ENCODE measurements around the gene GPX6. TPM values are rescaled to one million over a fixed set of nuclear protein-coding genes. Genes with fewer than 3 reads are reported as not detected.
"Not testable (repeated sequence)": the region's sequence is repeated elsewhere in the genome, so short reads cannot be mapped to it uniquely, and the experiment has no call there.

Gene GPX6
- total RNA-seq, 4 donors from 2014 or later = not detected

GRCh38 chr6:28553986-28554881, 38.6 kb upstream of the GPX6 start:
- Histone ChIP-seq H3K4me1 (no peaks in the 10 kb centered on the region), H3K4me3 (no peak overlapping the region), H3K36me3 (no peaks in the 10 kb centered on the region), H3K9me3 (no peaks in the 10 kb centered on the region), H3K27ac (no peak overlapping the region), H3K27me3 (no peaks in the 10 kb centered on the region)
- intact Hi-C loops (cut with DNase I; ENCODE audit: low total_unique reads) = no loop called here
- DNase-seq = no peak
- TF ChIP-seq POLR2A (IDR thresholded peaks at IDR 0.05) (no peak), CTCF (IDR thresholded peaks at IDR 0.05) (no peak)

- no peaks in the 10 kb centered on the region for H3K4me1 ChIP-seq
- DNase-seq = no peak
- intact Hi-C loops (cut with DNase I; ENCODE audit: low total_unique reads) = no loop called here
- H3K4me3 ChIP-seq = no peak overlapping the region
- TF ChIP-seq CTCF (IDR thresholded peaks at IDR 0.05) = no peak
- no peak for TF ChIP-seq POLR2A (IDR thresholded peaks at IDR 0.05)
- H3K27me3 ChIP-seq = no peaks in the 10 kb centered on the region
- H3K27ac ChIP-seq = no peak overlapping the region
- H3K9me3 ChIP-seq = no peaks in the 10 kb centered on the region
- H3K36me3 ChIP-seq = no peaks in the 10 kb centered on the region
Measured at GRCh38 chr6:28553384-28553985, 37.9 kb upstream of the GPX6 start.

GRCh38 chr6:28551891-28552666, 36.5 kb upstream of the GPX6 start:
- Histone ChIP-seq H3K4me3 (no peak overlapping the region), H3K36me3 (no peaks in the 10 kb centered on the region), H3K27ac (no peak overlapping the region), H3K27me3 (peaks cover 0 to 6% of the 10 kb centered on the region in 2 donors), H3K9me3 (no peaks in the 10 kb centered on the region), H3K4me1 (no peaks in the 10 kb centered on the region)
- intact Hi-C loops (cut with DNase I; ENCODE audit: low total_unique reads) = no loop called here
- DNase-seq = no peak
- no peak for TF ChIP-seq POLR2A (IDR thresholded peaks at IDR 0.05)
- TF ChIP-seq CTCF (IDR thresholded peaks at IDR 0.05) = no peak

GRCh38 chr6:28547003-28547402, 31.4 kb upstream of the GPX6 start:
- H3K4me1 ChIP-seq; H3K36me3 ChIP-seq; DNase-seq; H3K27ac ChIP-seq; intact Hi-C loops (cut with DNase I; ENCODE audit: low total_unique reads); H3K27me3 ChIP-seq; H3K4me3 ChIP-seq; H3K9me3 ChIP-seq: not testable (repeated sequence)

- DNase-seq = no peak
- H3K27me3 ChIP-seq = peaks cover 0 to 6% of the 10 kb centered on the region in 2 donors
Measured at GRCh38 chr6:28545955-28546354, 30.4 kb upstream of the GPX6 start.

More at GRCh38 chr6:28545955-28546354, 30.4 kb upstream of the GPX6 start:
- no peaks in the 10 kb centered on the region for H3K4me1 ChIP-seq
- no peaks in the 10 kb centered on the region for H3K36me3 ChIP-seq
- H3K4me3 ChIP-seq = no peak overlapping the region
- no peak overlapping the region for H3K27ac ChIP-seq
- H3K9me3 ChIP-seq = no peaks in the 10 kb centered on the region
- TF ChIP-seq CTCF (IDR thresholded peaks at IDR 0.05) = no peak
- TF ChIP-seq POLR2A (IDR thresholded peaks at IDR 0.05) = no peak
- intact Hi-C loops (cut with DNase I; ENCODE audit: low total_unique reads) = no loop called here
